NCI-H1092 (cell line): Measurements from ENCODE around the gene OAF.
"Not testable (repeated sequence)": the region's sequence is repeated elsewhere in the genome, so short reads cannot be mapped to it uniquely, and the experiment has no call there.

Experiments used
- DNase-seq: peaks from one replicate; lab custom pipeline; 2025; lab: John Stamatoyannopoulos, UW

Gene OAF

GRCh38 chr11:120210626-120211521 is at the start of gene OAF:
Gene OAF (plus strand): TSS chr11:120211032. CDS start chr11:120211280, 248 bp downstream.
- DNase-seq: peak; percentile 22

- no peak for DNase-seq
Measured at GRCh38 chr11:120167659-120168058, 43.2 kb upstream of the OAF start.

GRCh38 chr11:120168108-120168959 is 42.5 kb upstream of the OAF start:
- DNase-seq: no peak

- DNase-seq: peak; percentile 69
Measured at GRCh38 chr11:120168960-120169681, 41.7 kb upstream of the OAF start.

GRCh38 chr11:120169981-120170698 is 40.7 kb upstream of the OAF start:
- no peak for DNase-seq

- no peak for DNase-seq
Measured at GRCh38 chr11:120170741-120171261, 40.0 kb upstream of the OAF start.

GRCh38 chr11:120172054-120172911 is 38.5 kb upstream of the OAF start:
- DNase-seq: peak; percentile 36

- no peak for DNase-seq
Measured at GRCh38 chr11:120173019-120173705, 37.7 kb upstream of the OAF start.

- DNase-seq: no peak
Measured at GRCh38 chr11:120173807-120174206, 37.0 kb upstream of the OAF start.

- no peak for DNase-seq
Measured at GRCh38 chr11:120174866-120175265, 36.0 kb upstream of the OAF start.

- no peak for DNase-seq
Measured at GRCh38 chr11:120178561-120179056, 32.2 kb upstream of the OAF start.

GRCh38 chr11:120179057-120179672 is 31.7 kb upstream of the OAF start:
- no peak for DNase-seq

- DNase-seq: not testable (repeated sequence)
Measured at GRCh38 chr11:120180063-120180462, 30.8 kb upstream of the OAF start.

GRCh38 chr11:120180551-120181232 is 30.1 kb upstream of the OAF start:
- no peak for DNase-seq

- DNase-seq: no peak
Measured at GRCh38 chr11:120181376-120181975, 29.4 kb upstream of the OAF start.

- DNase-seq: no peak
Measured at GRCh38 chr11:120182372-120182771, 28.5 kb upstream of the OAF start.

GRCh38 chr11:120182790-120183491 is 27.9 kb upstream of the OAF start:
- peak; percentile 40 for DNase-seq
